A549 (cell line): Measurements from ENCODE around the gene CC2D2A. TPM values are rescaled to one million over a fixed set of nuclear protein-coding genes. Genes with fewer than 3 reads are reported as not detected.

Source experiments
- ATAC-seq, 2 experiments: fragments of 200-7000 bp in 1 of 2; fragments of >200 bp in 1 of 2; cut with Nextera tagmentation in 1 of 2; cut with Tn5 transposase in 1 of 2; 3 replicates each; pipeline versions ENCODE4 v1.8.0 to v1.9.1; 2018 to 2020; ENCODE audit warnings: mild to moderate bottlenecking in 1 of 2, moderate library complexity in 1 of 2
- CTCF ChIA-PET: fragments of 300-600 bp; sonication (Branson Sonifier 250); formaldehyde crosslinking; extraction: SDS; loops from one replicate; lab custom pipeline; 2021; ENCODE audit warnings: antibody characterized with exemption, inconsistent platforms; lab: Yijun Ruan, JAX
- POLR2A ChIA-PET: fragments of 350-600 bp; formaldehyde crosslinking; extraction: SDS; loops from one replicate; lab custom pipeline; 2021; ENCODE audit warnings: antibody characterized with exemption, inconsistent platforms; lab: Yijun Ruan, JAX
- DNase-seq, 2 experiments: peaks; one replicate each; pipeline versions ENCODE4 v3.0.0 to v3.0.0-alpha.2; 2011 to 2016; ENCODE audit warnings: low read depth in 1 of 2, low spot score in 1 of 2
- FAIRE-seq: peaks from 2 replicates; lab custom pipeline; 2011; peaks lifted over from hg19 to GRCh38; lab: Jason Lieb, UNC
- H3K27ac ChIP-seq, 2 experiments: fragments of >200 bp; sonication (Bioruptor Twin); formaldehyde crosslinking; 3 replicates each; pipeline ENCODE4 v1.5.1; 2016 to 2017
- H3K4me1 ChIP-seq: fragments of >200 bp; sonication (Bioruptor Twin); formaldehyde crosslinking; 3 replicates; pipeline ENCODE4 v1.6.1; 2016
- H3K4me2 ChIP-seq: fragments of >200 bp; sonication (Bioruptor Twin); formaldehyde crosslinking; 3 replicates; pipeline ENCODE4 v1.6.1; 2016
- H3K4me3 ChIP-seq: fragments of >200 bp; sonication (Bioruptor Twin); formaldehyde crosslinking; 3 replicates; pipeline ENCODE4 v1.5.1; 2016
- H3K9me3 ChIP-seq: fragments of >200 bp; sonication (Bioruptor Twin); formaldehyde crosslinking; 3 replicates; pipeline ENCODE4 v1.6.1; 2016
- CBX8 ChIP-seq: fragments of 200-600 bp; sonication (generic); IDR thresholded peaks from 2 replicates; pipeline ENCODE4 v1.6.1; 2016
- CEBPB ChIP-seq, 2 experiments: fragments of >200 bp in 1 of 2; sonication (Bioruptor Twin) in 1 of 2; formaldehyde crosslinking in 1 of 2; IDR thresholded peaks; 2 replicates each; pipeline ENCODE4 v1.6.1; 2012 to 2016
- EHF ChIP-seq: fragments of 250-450 bp; sonication (Bioruptor Pico); IDR thresholded peaks from 2 replicates; pipeline ENCODE4 v1.5.0; 2020; ENCODE audit warnings: mild to moderate bottlenecking
- EP300 ChIP-seq, 2 experiments: fragments of >200 bp; sonication (Bioruptor Twin); formaldehyde crosslinking; IDR thresholded peaks; 2 replicates in 1 of 2; 3 replicates in 1 of 2; pipeline ENCODE4 v1.6.1; 2016 to 2017
- HDAC2 ChIP-seq: fragments of 200-600 bp; sonication (generic); IDR thresholded peaks from 2 replicates; pipeline ENCODE4 v1.6.1; 2016
- HEYL ChIP-seq: fragments of 250-450 bp; sonication (Bioruptor Pico); IDR thresholded peaks from 2 replicates; pipeline ENCODE4 v1.8.0; 2021; ENCODE audit warnings: mild to moderate bottlenecking, moderate library complexity
- HOXB13 ChIP-seq: fragments of 250-450 bp; sonication (Bioruptor Pico); IDR thresholded peaks from 2 replicates; pipeline ENCODE4 v1.5.0; 2020; ENCODE audit warnings: low read depth, mild to moderate bottlenecking, moderate library complexity
- HOXB5 ChIP-seq: fragments of 250-450 bp; sonication (Bioruptor Pico); IDR thresholded peaks from 2 replicates; pipeline ENCODE4 v1.5.0; 2020; ENCODE audit warnings: mild to moderate bottlenecking, moderate library complexity
- JUN ChIP-seq, 2 experiments: fragments of >200 bp; sonication (Bioruptor Twin); formaldehyde crosslinking; IDR thresholded peaks; 2 replicates in 1 of 2; 3 replicates in 1 of 2; pipeline ENCODE4 v1.6.1; 2016 to 2017
- JUNB ChIP-seq: fragments of >200 bp; sonication (Bioruptor Twin); formaldehyde crosslinking; IDR thresholded peaks from 2 replicates; pipeline ENCODE4 v1.6.1; 2016
- PHF8 ChIP-seq: fragments of 200-600 bp; sonication (generic); IDR thresholded peaks from 2 replicates; pipeline ENCODE4 v1.6.1; 2016; ENCODE audit warnings: low read depth, mild to moderate bottlenecking, antibody characterized with exemption, moderate library complexity, borderline replicate concordance
- POLR2A ChIP-seq: IDR thresholded peaks from 2 replicates; pipeline ENCODE4 v1.6.1; 2012; ENCODE audit warnings: mild to moderate bottlenecking, low read length
- RAD21 ChIP-seq, 2 experiments: fragments of >200 bp in 1 of 2; sonication (Bioruptor Twin) in 1 of 2; formaldehyde crosslinking in 1 of 2; IDR thresholded peaks in 1 of 2; conservative IDR thresholded peaks in 1 of 2; 2 replicates in 1 of 2; 3 replicates in 1 of 2; pipeline ENCODE4 v1.6.1; 2012 to 2018; ENCODE audit warnings: inconsistent platforms in 1 of 2
- RCOR1 ChIP-seq: fragments of 150-350 bp; IDR thresholded peaks from 2 replicates; pipeline ENCODE4 v1.6.1; 2014; ENCODE audit warnings: antibody characterized with exemption, low read length, low read depth
- RNF2 ChIP-seq: fragments of 200-600 bp; sonication (generic); IDR thresholded peaks from 2 replicates; pipeline ENCODE4 v1.6.1; 2016; ENCODE audit warnings: low read depth, mild to moderate bottlenecking, antibody characterized with exemption, moderate library complexity, borderline replicate concordance
- SMC3 ChIP-seq: fragments of >200 bp; sonication (Bioruptor Twin); formaldehyde crosslinking; IDR thresholded peaks from 3 replicates; pipeline ENCODE4 v1.6.1; 2018; ENCODE audit warnings: inconsistent platforms
- TP53 ChIP-seq: fragments of 250-450 bp; sonication (Bioruptor Pico); IDR thresholded peaks from 2 replicates; pipeline ENCODE4 v1.5.0; 2021; ENCODE audit warnings: mild to moderate bottlenecking, moderate library complexity
- ZNF302 ChIP-seq: fragments of 250-450 bp; sonication (Bioruptor Pico); IDR thresholded peaks from 2 replicates; pipeline ENCODE4 v1.9.0; 2021; ENCODE audit warnings: inconsistent platforms, mild to moderate bottlenecking, moderate library complexity
- ZSCAN20 ChIP-seq: fragments of 250-450 bp; sonication (Bioruptor Pico); IDR thresholded peaks from 2 replicates; pipeline ENCODE4 v1.8.0; 2022; ENCODE audit warnings: mild to moderate bottlenecking, moderate library complexity
- WGBS: methylation state at CpG from one replicate; pipeline ENCODE4 v1.1.6; 2017; ENCODE audit errors: missing lambda C conversion rate; 5-methylcytosine and 5-hydroxymethylcytosine counted together
- polyA plus RNA-seq, 4 experiments: library from polyadenylated mRNA; depleted of rRNA in 3 of 4; stranded (reverse); fragments of >200 nt; fragmentation: RNase III in 1 of 4; extraction: RNeasy Plus Mini Kit Qiagen cat#74134 plus additional on column Dnase treatment in 1 of 4; gene quantifications; 2 replicates in 3 of 4; 3 replicates in 1 of 4; pipeline ENCODE4 v1.2.3, GENCODE V29; 2011 to 2017
- TF ChIP-seq, protein P1 (sequence below): fragments of 450-650 bp; IDR thresholded peaks from 2 replicates; pipeline ENCODE4 v1.6.1; 2014; ENCODE audit warnings: antibody characterized with exemption
- TF ChIP-seq, protein P2 (sequence below): fragments of >200 bp; sonication (Bioruptor Twin); formaldehyde crosslinking; IDR thresholded peaks from 3 replicates; pipeline ENCODE4 v1.6.1; 2016
- TF ChIP-seq, protein P3 (sequence below): IDR thresholded peaks from 2 replicates; pipeline ENCODE4 v1.6.1; 2012
- TF ChIP-seq, protein P4 (sequence below): fragments of >200 bp; sonication (Bioruptor Twin); formaldehyde crosslinking; IDR thresholded peaks from 3 replicates; pipeline ENCODE4 v1.5.1; 2016
- TF ChIP-seq, protein P5 (sequence below): fragments of 200-600 bp; sonication (generic); IDR thresholded peaks from 2 replicates; pipeline ENCODE4 v1.6.1; 2016; ENCODE audit warnings: antibody characterized with exemption, mild to moderate bottlenecking, moderate library complexity

CC2D2A gene
- polyA plus RNA-seq, 2 of the 4 experiments (the other 2 are of a cell fraction): 10.7 to 18.8 TPM

DNA sequence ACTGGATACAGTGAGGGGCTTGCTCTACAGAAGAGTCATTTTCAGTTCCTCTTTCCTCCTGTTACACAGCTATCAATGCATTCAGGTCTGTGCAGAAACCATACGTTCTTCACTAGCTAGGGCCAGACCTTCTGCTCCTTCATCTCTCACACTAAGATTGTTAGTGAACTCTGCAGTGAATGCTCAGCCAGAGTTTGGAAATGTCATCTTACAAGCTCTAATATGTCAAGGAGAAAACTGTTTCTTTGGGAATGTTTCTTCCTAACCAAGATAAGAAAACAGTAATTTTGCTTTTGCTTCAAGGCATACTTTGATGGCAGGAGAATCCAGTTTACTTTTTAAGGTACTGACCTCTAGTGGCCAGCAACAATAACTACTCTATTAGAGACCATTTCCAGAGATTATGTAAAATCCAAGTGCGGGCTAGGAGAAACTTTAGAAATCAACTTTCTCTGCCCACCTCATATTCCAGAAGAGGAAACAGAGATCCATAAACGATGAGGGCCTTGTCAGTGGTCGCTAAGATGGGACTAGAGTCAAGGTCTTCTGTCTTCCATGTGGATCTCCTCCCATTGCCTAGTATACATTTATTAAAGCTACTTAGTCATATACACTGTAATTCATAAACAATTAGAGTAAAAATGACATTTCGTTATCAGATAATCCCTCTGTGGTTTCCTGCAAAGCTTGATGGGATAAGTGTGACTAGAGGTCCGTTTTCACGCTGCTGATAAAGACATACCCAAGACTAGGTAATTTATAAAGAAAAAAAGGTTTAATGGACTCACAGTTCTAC lies 12.1 kb upstream of the CC2D2A start:
- ChIA-PET POLR2A (no interaction called here), CTCF (interaction anchor here (0.6 to 3.9 kb wide), 30 partner anchors 9 to 1946 kb away, joined by 3 to 56 read pairs (median 4); partner anchors contain the start of gene CC2D2A)
- peak in 1 of 2 experiments; percentile 37 for DNase-seq

DNA sequence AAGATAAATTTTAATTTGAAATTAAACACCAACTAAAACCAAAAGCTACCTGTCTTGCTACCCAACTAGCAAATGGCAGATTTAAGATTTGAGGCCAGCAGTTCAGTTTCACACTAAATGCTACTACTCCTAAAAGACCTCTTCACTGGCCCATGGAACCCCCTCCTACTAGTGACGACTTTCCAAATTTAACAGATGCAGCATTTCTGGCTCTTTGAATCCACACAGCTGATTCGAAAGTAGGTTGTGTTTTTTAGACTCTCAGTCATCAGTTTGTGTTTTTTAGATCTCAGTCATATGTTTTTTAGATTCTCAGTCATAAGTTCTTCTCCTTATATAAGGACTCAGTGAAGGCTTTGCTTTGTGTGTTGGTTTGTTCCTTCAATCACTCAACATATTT lies 11.1 kb upstream of the CC2D2A start:
- no peak overlapping the region for H3K4me2 ChIP-seq
- no peak overlapping the region for H3K4me3 ChIP-seq
- CTCF ChIA-PET: interaction anchor here (1.1 to 3.9 kb wide), 11 partner anchors 12 to 1710 kb away, joined by 3 to 56 read pairs (median 6); partner anchors contain the start of gene CC2D2A
- 6% methylated on average over 2 of the region's 2 CpGs for WGBS
- FAIRE-seq (no peak), DNase-seq (no peak), ATAC-seq (no peak)
- no peak for TF ChIP-seq HEYL (CRISPR knock-in tag)
- no peak for TF ChIP-seq JUNB
- TF ChIP-seq, protein P1, sequence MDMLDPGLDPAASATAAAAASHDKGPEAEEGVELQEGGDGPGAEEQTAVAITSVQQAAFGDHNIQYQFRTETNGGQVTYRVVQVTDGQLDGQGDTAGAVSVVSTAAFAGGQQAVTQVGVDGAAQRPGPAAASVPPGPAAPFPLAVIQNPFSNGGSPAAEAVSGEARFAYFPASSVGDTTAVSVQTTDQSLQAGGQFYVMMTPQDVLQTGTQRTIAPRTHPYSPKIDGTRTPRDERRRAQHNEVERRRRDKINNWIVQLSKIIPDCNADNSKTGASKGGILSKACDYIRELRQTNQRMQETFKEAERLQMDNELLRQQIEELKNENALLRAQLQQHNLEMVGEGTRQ: no peak
- no peak for TF ChIP-seq POLR2A
- TF ChIP-seq, protein P2, sequence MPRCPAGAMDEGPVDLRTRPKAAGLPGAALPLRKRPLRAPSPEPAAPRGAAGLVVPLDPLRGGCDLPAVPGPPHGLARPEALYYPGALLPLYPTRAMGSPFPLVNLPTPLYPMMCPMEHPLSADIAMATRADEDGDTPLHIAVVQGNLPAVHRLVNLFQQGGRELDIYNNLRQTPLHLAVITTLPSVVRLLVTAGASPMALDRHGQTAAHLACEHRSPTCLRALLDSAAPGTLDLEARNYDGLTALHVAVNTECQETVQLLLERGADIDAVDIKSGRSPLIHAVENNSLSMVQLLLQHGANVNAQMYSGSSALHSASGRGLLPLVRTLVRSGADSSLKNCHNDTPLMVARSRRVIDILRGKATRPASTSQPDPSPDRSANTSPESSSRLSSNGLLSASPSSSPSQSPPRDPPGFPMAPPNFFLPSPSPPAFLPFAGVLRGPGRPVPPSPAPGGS: no peak
- no peak for TF ChIP-seq HOXB5 (CRISPR knock-in tag)
- no peak for TF ChIP-seq JUN (IDR thresholded peaks at IDR 0.05)
- no peak for TF ChIP-seq ZSCAN20 (CRISPR knock-in tag)
- TF ChIP-seq, protein P3, sequence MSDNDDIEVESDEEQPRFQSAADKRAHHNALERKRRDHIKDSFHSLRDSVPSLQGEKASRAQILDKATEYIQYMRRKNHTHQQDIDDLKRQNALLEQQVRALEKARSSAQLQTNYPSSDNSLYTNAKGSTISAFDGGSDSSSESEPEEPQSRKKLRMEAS: no peak
- TF ChIP-seq PHF8: no peak
- TF ChIP-seq CEBPB (IDR thresholded peaks at IDR 0.05): no peak
- no peaks in the 10 kb centered on the region for H3K9me3 ChIP-seq
- POLR2A ChIA-PET: no interaction called here
- H3K27ac ChIP-seq: no peak overlapping the region
- no peaks in the 10 kb centered on the region for H3K4me1 ChIP-seq

More for the DNA sequence above, 12.1 kb upstream of the CC2D2A start:
- H3K4me3 ChIP-seq: no peak overlapping the region
- no peaks in the 10 kb centered on the region for H3K9me3 ChIP-seq
- 20% methylated on average over 7 of the region's 7 CpGs for WGBS
- H3K27ac ChIP-seq: peak overlapping the region in 1 of 2 experiments; percentile 64; a peak in 2 of 6 replicates
- H3K4me1 ChIP-seq: peaks cover 4% of the 10 kb centered on the region
- ATAC-seq (peak; percentile 68 to 81; a peak in 5 of 6 replicates), FAIRE-seq (no peak)
- peak; percentile 72 to 77 for TF ChIP-seq RAD21 (conservative IDR thresholded peaks at IDR 0.05 in 1 of 2, IDR thresholded peaks at IDR 0.05 in 1 of 2)
- no peak for TF ChIP-seq EP300 (IDR thresholded peaks at IDR 0.05)
- TF ChIP-seq, protein P4, sequence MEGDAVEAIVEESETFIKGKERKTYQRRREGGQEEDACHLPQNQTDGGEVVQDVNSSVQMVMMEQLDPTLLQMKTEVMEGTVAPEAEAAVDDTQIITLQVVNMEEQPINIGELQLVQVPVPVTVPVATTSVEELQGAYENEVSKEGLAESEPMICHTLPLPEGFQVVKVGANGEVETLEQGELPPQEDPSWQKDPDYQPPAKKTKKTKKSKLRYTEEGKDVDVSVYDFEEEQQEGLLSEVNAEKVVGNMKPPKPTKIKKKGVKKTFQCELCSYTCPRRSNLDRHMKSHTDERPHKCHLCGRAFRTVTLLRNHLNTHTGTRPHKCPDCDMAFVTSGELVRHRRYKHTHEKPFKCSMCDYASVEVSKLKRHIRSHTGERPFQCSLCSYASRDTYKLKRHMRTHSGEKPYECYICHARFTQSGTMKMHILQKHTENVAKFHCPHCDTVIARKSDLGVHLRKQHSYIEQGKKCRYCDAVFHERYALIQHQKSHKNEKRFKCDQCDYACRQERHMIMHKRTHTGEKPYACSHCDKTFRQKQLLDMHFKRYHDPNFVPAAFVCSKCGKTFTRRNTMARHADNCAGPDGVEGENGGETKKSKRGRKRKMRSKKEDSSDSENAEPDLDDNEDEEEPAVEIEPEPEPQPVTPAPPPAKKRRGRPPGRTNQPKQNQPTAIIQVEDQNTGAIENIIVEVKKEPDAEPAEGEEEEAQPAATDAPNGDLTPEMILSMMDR: peak; percentile 68
- no peak for TF ChIP-seq HOXB5 (CRISPR knock-in tag)
- no peak for TF ChIP-seq PHF8
- no peak for TF ChIP-seq HDAC2
- TF ChIP-seq, protein P2: no peak
- TF ChIP-seq CBX8: no peak
- no peak for TF ChIP-seq TP53 (CRISPR knock-in tag)
- TF ChIP-seq, protein P1: no peak
- TF ChIP-seq ZNF302: no peak
- TF ChIP-seq, protein P3: no peak
- TF ChIP-seq, protein P5, sequence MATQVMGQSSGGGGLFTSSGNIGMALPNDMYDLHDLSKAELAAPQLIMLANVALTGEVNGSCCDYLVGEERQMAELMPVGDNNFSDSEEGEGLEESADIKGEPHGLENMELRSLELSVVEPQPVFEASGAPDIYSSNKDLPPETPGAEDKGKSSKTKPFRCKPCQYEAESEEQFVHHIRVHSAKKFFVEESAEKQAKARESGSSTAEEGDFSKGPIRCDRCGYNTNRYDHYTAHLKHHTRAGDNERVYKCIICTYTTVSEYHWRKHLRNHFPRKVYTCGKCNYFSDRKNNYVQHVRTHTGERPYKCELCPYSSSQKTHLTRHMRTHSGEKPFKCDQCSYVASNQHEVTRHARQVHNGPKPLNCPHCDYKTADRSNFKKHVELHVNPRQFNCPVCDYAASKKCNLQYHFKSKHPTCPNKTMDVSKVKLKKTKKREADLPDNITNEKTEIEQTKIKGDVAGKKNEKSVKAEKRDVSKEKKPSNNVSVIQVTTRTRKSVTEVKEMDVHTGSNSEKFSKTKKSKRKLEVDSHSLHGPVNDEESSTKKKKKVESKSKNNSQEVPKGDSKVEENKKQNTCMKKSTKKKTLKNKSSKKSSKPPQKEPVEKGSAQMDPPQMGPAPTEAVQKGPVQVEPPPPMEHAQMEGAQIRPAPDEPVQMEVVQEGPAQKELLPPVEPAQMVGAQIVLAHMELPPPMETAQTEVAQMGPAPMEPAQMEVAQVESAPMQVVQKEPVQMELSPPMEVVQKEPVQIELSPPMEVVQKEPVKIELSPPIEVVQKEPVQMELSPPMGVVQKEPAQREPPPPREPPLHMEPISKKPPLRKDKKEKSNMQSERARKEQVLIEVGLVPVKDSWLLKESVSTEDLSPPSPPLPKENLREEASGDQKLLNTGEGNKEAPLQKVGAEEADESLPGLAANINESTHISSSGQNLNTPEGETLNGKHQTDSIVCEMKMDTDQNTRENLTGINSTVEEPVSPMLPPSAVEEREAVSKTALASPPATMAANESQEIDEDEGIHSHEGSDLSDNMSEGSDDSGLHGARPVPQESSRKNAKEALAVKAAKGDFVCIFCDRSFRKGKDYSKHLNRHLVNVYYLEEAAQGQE: no peak
- peak; percentile 73 for TF ChIP-seq SMC3
- TF ChIP-seq RNF2: no peak
- no peak for TF ChIP-seq EHF
- TF ChIP-seq RCOR1: no peak
- no peak for TF ChIP-seq HOXB13
- no peak overlapping the region for H3K4me2 ChIP-seq
